WTC11 (cell line): ENCODE measurements around the gene TANC1. TPM values are rescaled to one million over a fixed set of nuclear protein-coding genes. Genes with fewer than 3 reads are reported as not detected.

ENCODE experiments used
- ATAC-seq: fragments of 200-7000 bp; cut with Tn5 transposase; 2 replicates; pipeline ENCODE4 v1.10.0; 2021; ENCODE audit warnings: mild to moderate bottlenecking, moderate library complexity
- CTCF ChIA-PET: fragments of 300-600 bp; sonication (Branson Sonifier 250); formaldehyde crosslinking; loops from one replicate; lab custom pipeline; 2021; ENCODE audit warnings: antibody characterized with exemption; lab: Charles Lee
- POLR2A ChIA-PET: fragments of 350-600 bp; sonication (Branson Sonifier 250); formaldehyde crosslinking; loops from one replicate; lab custom pipeline; 2021; ENCODE audit warnings: antibody characterized with exemption; lab: Charles Lee
- DNase-seq: peaks from one replicate; pipeline ENCODE4 v3.0.0; 2021; ENCODE audit warnings: low spot score
- H3K27ac Mint-ChIP-seq: 2 replicates; pipeline ENCODE4 v1.8.0; 2021; ENCODE audit warnings: mixed read lengths
- H3K27me3 Mint-ChIP-seq: 2 replicates; pipeline ENCODE4 v1.8.0; 2021; ENCODE audit warnings: low read depth, mild to moderate bottlenecking, moderate library complexity, mixed read lengths
- H3K36me3 Mint-ChIP-seq: 2 replicates; pipeline ENCODE4 v1.8.0; 2021; ENCODE audit warnings: mixed read lengths
- H3K4me1 Mint-ChIP-seq: 2 replicates; pipeline ENCODE4 v1.8.0; 2022; ENCODE audit warnings: mixed read lengths
- H3K4me3 Mint-ChIP-seq: 2 replicates; pipeline ENCODE4 v1.8.0; 2021; ENCODE audit warnings: mild to moderate bottlenecking, moderate library complexity, mixed read lengths
- H3K9me3 Mint-ChIP-seq: 2 replicates; pipeline ENCODE4 v1.8.0; 2021; ENCODE audit warnings: mixed read lengths
- AFF4 ChIP-seq: sonication (generic); formaldehyde crosslinking; IDR thresholded peaks from 2 replicates; pipeline ENCODE4 v1.8.1; 2023; ENCODE audit warnings: mild to moderate bottlenecking, missing genetic modification reagents, borderline replicate concordance
- ATF1 ChIP-seq: sonication (generic); formaldehyde crosslinking; IDR thresholded peaks from 2 replicates; pipeline ENCODE4 v1.8.1; 2023; ENCODE audit warnings: mild to moderate bottlenecking, moderate library complexity, missing genetic modification reagents
- ATF2 ChIP-seq: sonication (generic); formaldehyde crosslinking; IDR thresholded peaks from 2 replicates; pipeline ENCODE4 v1.8.1; 2022; ENCODE audit warnings: low read depth, missing genetic modification reagents, borderline replicate concordance
- CDX4 ChIP-seq: fragments of 250-450 bp; sonication (Bioruptor Pico); IDR thresholded peaks from 2 replicates; pipeline ENCODE4 v1.9.0; 2021; ENCODE audit warnings: moderate library complexity, mild to moderate bottlenecking, inconsistent platforms, borderline replicate concordance
- E2F4 ChIP-seq: sonication (generic); formaldehyde crosslinking; IDR thresholded peaks from 2 replicates; pipeline ENCODE4 v1.8.1; 2022; ENCODE audit warnings: low read depth, mild to moderate bottlenecking, moderate library complexity, missing genetic modification reagents, borderline replicate concordance
- ESRRA ChIP-seq: sonication (generic); formaldehyde crosslinking; IDR thresholded peaks from 2 replicates; pipeline ENCODE4 v1.8.1; 2022; ENCODE audit warnings: mild to moderate bottlenecking, missing genetic modification reagents, borderline replicate concordance
- FOXJ3 ChIP-seq: sonication (generic); formaldehyde crosslinking; IDR thresholded peaks from 2 replicates; pipeline ENCODE4 v1.9.0; 2021; ENCODE audit warnings: missing genetic modification reagents, mild to moderate bottlenecking, borderline replicate concordance
- MAX ChIP-seq: sonication (generic); formaldehyde crosslinking; IDR thresholded peaks from 2 replicates; pipeline ENCODE4 v1.8.0; 2022; ENCODE audit warnings: mild to moderate bottlenecking, missing genetic modification reagents
- NFE2L1 ChIP-seq: sonication (generic); formaldehyde crosslinking; IDR thresholded peaks from 2 replicates; pipeline ENCODE4 v1.8.1; 2023; ENCODE audit warnings: missing genetic modification reagents
- NR3C1 ChIP-seq: sonication (generic); formaldehyde crosslinking; conservative IDR thresholded peaks from 2 replicates; pipeline ENCODE4 v1.8.1; 2023; ENCODE audit warnings: low read depth, mild to moderate bottlenecking, missing genetic modification reagents
- PRRX2 ChIP-seq: fragments of 250-450 bp; sonication (Bioruptor Pico); IDR thresholded peaks from 2 replicates; pipeline ENCODE4 v1.8.0; 2021; ENCODE audit warnings: mild to moderate bottlenecking
- SMAD4 ChIP-seq: sonication (generic); formaldehyde crosslinking; IDR thresholded peaks from 2 replicates; pipeline ENCODE4 v1.8.0; 2022; ENCODE audit warnings: mild to moderate bottlenecking, missing genetic modification reagents
- STAT6 ChIP-seq: sonication (generic); formaldehyde crosslinking; conservative IDR thresholded peaks from 2 replicates; pipeline ENCODE4 v1.8.1; 2023; ENCODE audit warnings: mild to moderate bottlenecking, low read depth, missing genetic modification reagents, moderate library complexity
- ZBTB21 ChIP-seq: sonication (generic); formaldehyde crosslinking; IDR thresholded peaks from 2 replicates; pipeline ENCODE4 v1.8.1; 2023; ENCODE audit warnings: mild to moderate bottlenecking, missing genetic modification reagents, borderline replicate concordance
- ZNF671 ChIP-seq: fragments of 250-450 bp; sonication (Bioruptor Pico); IDR thresholded peaks from 2 replicates; pipeline ENCODE4 v1.8.0; 2021; ENCODE audit warnings: mild to moderate bottlenecking
- ZSCAN18 ChIP-seq: fragments of 250-450 bp; sonication (Bioruptor Pico); IDR thresholded peaks from 2 replicates; pipeline ENCODE4 v2.1.2; 2022; ENCODE audit warnings: mild to moderate bottlenecking, moderate library complexity
- total RNA-seq: library from RNA; stranded (reverse); gene quantifications from 3 replicates; pipeline ENCODE4 v1.2.3, GENCODE V29; 2021

TANC1 gene
- total RNA-seq, 1 experiment from 2014 or later, result 11.6 TPM

- no peak for ATAC-seq
- Mint-ChIP-seq H3K4me1 (peaks cover 30% of the 10 kb centered on the region), H3K27ac (no peak overlapping the region)
Observed at GRCh38 chr2:159060518-159060917, 92.1 kb downstream of the TANC1 start.

More at GRCh38 chr2:159060518-159060917, 92.1 kb downstream of the TANC1 start:
- H3K36me3 Mint-ChIP-seq, result no peaks in the 10 kb centered on the region
- H3K27me3 Mint-ChIP-seq, result no peaks in the 10 kb centered on the region
- TF ChIP-seq STAT6 (CRISPR knock-in tag) (no peak), CDX4 (CRISPR knock-in tag) (no peak), AFF4 (CRISPR knock-in tag) (no peak), FOXJ3 (CRISPR knock-in tag) (no peak), NFE2L1 (CRISPR knock-in tag) (no peak), ESRRA (CRISPR knock-in tag) (no peak), ZBTB21 (CRISPR knock-in tag) (no peak), ATF2 (CRISPR knock-in tag) (no peak), SMAD4 (CRISPR knock-in tag) (no peak), E2F4 (no peak), NR3C1 (CRISPR knock-in tag) (no peak), ZNF671 (no peak), PRRX2 (CRISPR knock-in tag) (no peak), MAX (CRISPR knock-in tag) (no peak), ATF1 (CRISPR knock-in tag) (no peak), ZSCAN18 (no peak)
- DNase-seq, result no peak
- H3K4me3 Mint-ChIP-seq, result no peak overlapping the region
- ChIA-PET POLR2A (no interaction called here), CTCF (no interaction called here)
- no peaks in the 10 kb centered on the region for H3K9me3 Mint-ChIP-seq
